HepG2 (cell line): ENCODE data around the gene IRAK2. TPM values are rescaled to one million over a fixed set of nuclear protein-coding genes. Genes with fewer than 3 reads are reported as not detected.
A peak's percentile ranks its signal among the peaks of the same experiment; 100 is the strongest.

Source experiments
- ATAC-seq: fragments of 200-7000 bp; cut with Tn5 transposase; 3 replicates; pipeline ENCODE4 v1.9.1; 2020; ENCODE audit warnings: mild to moderate bottlenecking, moderate library complexity
- BruUV-seq: library from RNA; stranded (reverse); fragments of 400-500 nt; replicated peaks from 2 replicates; lab custom pipeline; 2021; lab: Mats Ljungman, UMichigan
- CTCF ChIA-PET: fragments of 300-600 bp; formaldehyde crosslinking; extraction: SDS; loops from one replicate; lab custom pipeline; 2021; ENCODE audit warnings: low total read pairs, inconsistent platforms, low intra/inter-chr PET ratio; lab: Yijun Ruan, JAX
- POLR2A ChIA-PET: fragments of 350-600 bp; sonication (Branson Sonifier 250); formaldehyde crosslinking; loops from one replicate; lab custom pipeline; 2020; ENCODE audit warnings: antibody characterized with exemption, inconsistent platforms; lab: Yijun Ruan, JAX
- DNase-seq: peaks from one replicate; pipeline ENCODE4 v3.0.0-alpha.2; 2015; ENCODE audit warnings: low spot score
- FAIRE-seq: peaks from 3 replicates; lab custom pipeline; 2011; peaks lifted over from hg19 to GRCh38; lab: Jason Lieb, UNC
- H2AFZ ChIP-seq: one replicate; pipeline ENCODE4 v1.6.1; 2011; ENCODE audit warnings: low read length, inconsistent platforms
- H3K27ac ChIP-seq: fragments of 300-600 bp; 3 replicates; pipeline ENCODE4 v1.8.0; 2011; ENCODE audit warnings: mixed run types, mild to moderate bottlenecking, mixed read lengths, low read length, inconsistent platforms; ENCODE audit not compliant: insufficient read depth; ENCODE audit errors: extremely low read length
- H3K27me3 ChIP-seq, 2 experiments: fragments of 200-600 bp in 1 of 2; 2 replicates in 1 of 2; 3 replicates in 1 of 2; pipeline versions ENCODE4 v1.6.0 to v1.8.0; 2011; ENCODE audit warnings: low read length in 2 of 2, mild to moderate bottlenecking in 2 of 2, moderate library complexity in 2 of 2, inconsistent platforms in 1 of 2; ENCODE audit not compliant: insufficient read depth in 2 of 2, control insufficient read depth in 1 of 2
- H3K36me3 ChIP-seq, 2 experiments: fragments of 200-600 bp in 1 of 2; replicated peaks in 1 of 2; 2 replicates in 1 of 2; 3 replicates in 1 of 2; pipeline versions ENCODE4 v1.5.1 to v1.8.0; 2011; ENCODE audit warnings: low read length in 2 of 2, inconsistent platforms in 1 of 2; ENCODE audit not compliant: insufficient read depth in 2 of 2, control insufficient read depth in 1 of 2
- H3K4me1 ChIP-seq: 2 replicates; pipeline ENCODE4 v1.5.1; 2012; ENCODE audit warnings: low read length, inconsistent platforms; ENCODE audit not compliant: insufficient read depth
- H3K4me2 ChIP-seq: 2 replicates; pipeline ENCODE4 v1.6.0; 2011; ENCODE audit warnings: low read depth, low read length, inconsistent platforms
- H3K4me3 ChIP-seq, 3 experiments: fragments of 200-600 bp in 1 of 3; sonication (generic), shearing (Covaris generic) in 1 of 3; replicated peaks in 1 of 3; 2 replicates each; pipeline ENCODE4 v1.5.1; 2011 to 2016; ENCODE audit warnings: low read length in 3 of 3, inconsistent platforms in 2 of 3, low read depth in 2 of 3, mild to moderate bottlenecking in 2 of 3, control low read depth in 1 of 3, mixed read lengths in 1 of 3; ENCODE audit not compliant: insufficient read depth in 1 of 3
- H3K79me2 ChIP-seq: one replicate; pipeline ENCODE4 v1.6.1; 2011; ENCODE audit warnings: low read length, inconsistent platforms; ENCODE audit not compliant: insufficient read depth
- H3K9ac ChIP-seq: 2 replicates; pipeline ENCODE4 v1.6.0; 2011; ENCODE audit warnings: mild to moderate bottlenecking, low read depth, low read length, inconsistent platforms; ENCODE audit not compliant: insufficient read depth
- H3K9me3 ChIP-seq: 2 replicates; pipeline ENCODE4 v1.5.1; 2012; ENCODE audit warnings: mild to moderate bottlenecking, low read length
- H4K20me1 ChIP-seq: 2 replicates; pipeline ENCODE4 v1.6.0; 2011; ENCODE audit warnings: inconsistent platforms, mild to moderate bottlenecking, low read length, moderate library complexity; ENCODE audit not compliant: insufficient read depth
- CC2D1A ChIP-seq: sonication (generic); formaldehyde crosslinking; IDR thresholded peaks from 2 replicates; pipeline ENCODE4 v1.8.1; 2023; ENCODE audit warnings: mild to moderate bottlenecking, missing genetic modification reagents
- E2F1 ChIP-seq: sonication (generic); formaldehyde crosslinking; IDR thresholded peaks from 2 replicates; pipeline ENCODE4 v1.5.0; 2020; ENCODE audit warnings: missing genetic modification reagents
- MNT ChIP-seq: fragments of 450-650 bp; IDR thresholded peaks from 2 replicates; pipeline ENCODE4 v1.6.1; 2016
- MXD1 ChIP-seq: sonication (generic); formaldehyde crosslinking; IDR thresholded peaks from 2 replicates; pipeline ENCODE4 v1.4.0; 2020; ENCODE audit warnings: mild to moderate bottlenecking, missing genetic modification reagents
- NFE2 ChIP-seq: sonication (generic); formaldehyde crosslinking; IDR thresholded peaks from 2 replicates; pipeline ENCODE4 v1.4.0; 2020; ENCODE audit warnings: missing genetic modification reagents
- NRL ChIP-seq: sonication (generic); formaldehyde crosslinking; IDR thresholded peaks from 2 replicates; pipeline ENCODE4 v1.5.0; 2020; ENCODE audit warnings: missing genetic modification reagents, mild to moderate bottlenecking, moderate library complexity, borderline replicate concordance
- REPIN1 ChIP-seq: sonication (generic); formaldehyde crosslinking; IDR thresholded peaks from 2 replicates; pipeline ENCODE4 v1.8.0; 2022; ENCODE audit warnings: missing genetic modification reagents, low read depth, mild to moderate bottlenecking, borderline replicate concordance
- RFX1 ChIP-seq: fragments of 450-650 bp; IDR thresholded peaks from 2 replicates; pipeline ENCODE4 v1.6.1; 2017
- RFX3 ChIP-seq: IDR thresholded peaks from 2 replicates; pipeline ENCODE4 v1.6.1; 2016; ENCODE audit warnings: missing biosample characterization, missing genetic modification reagents
- SNAPC2 ChIP-seq: sonication (generic); formaldehyde crosslinking; IDR thresholded peaks from 2 replicates; pipeline ENCODE4 v1.8.1; 2022; ENCODE audit warnings: mild to moderate bottlenecking, missing genetic modification reagents
- TCF7L2 ChIP-seq: IDR thresholded peaks from 2 replicates; pipeline ENCODE4 v1.6.1; 2011; ENCODE audit warnings: mild to moderate bottlenecking, low read depth, low read length, moderate library complexity
- TRIM24 ChIP-seq: sonication (generic); formaldehyde crosslinking; IDR thresholded peaks from 2 replicates; pipeline ENCODE4 v1.8.0; 2022; ENCODE audit warnings: mild to moderate bottlenecking, missing genetic modification reagents
- ZIK1 ChIP-seq: sonication (generic); formaldehyde crosslinking; IDR thresholded peaks from 2 replicates; pipeline ENCODE4 v1.5.0; 2020; ENCODE audit warnings: mild to moderate bottlenecking, low read depth, missing genetic modification reagents, borderline replicate concordance
- ZNF12 ChIP-seq: sonication (generic); formaldehyde crosslinking; IDR thresholded peaks from 2 replicates; pipeline ENCODE4 v1.5.0; 2020; ENCODE audit warnings: missing genetic modification reagents
- ZNF232 ChIP-seq: sonication (generic); formaldehyde crosslinking; IDR thresholded peaks from 2 replicates; pipeline ENCODE4 v1.4.0; 2020; ENCODE audit warnings: missing genetic modification reagents, borderline replicate concordance
- ZNF44 ChIP-seq: sonication (generic); formaldehyde crosslinking; IDR thresholded peaks from 2 replicates; pipeline ENCODE4 v1.5.1; 2020; ENCODE audit warnings: mild to moderate bottlenecking, missing genetic modification reagents
- WGBS: methylation state at CpG from one replicate; pipeline ENCODE4 v1.1.6; 2017; ENCODE audit warnings: low lambda C conversion rate; 5-methylcytosine and 5-hydroxymethylcytosine counted together
- in situ Hi-C: cut with HindIII; loops from 2 replicates; pipeline ENCODE4 v1.10.0; 2017; ENCODE audit warnings: low pct_unique_long_range_greater_than_20kb; ENCODE audit not compliant: extremely low pct_ligation_motif_present
- intact Hi-C: fragments of 100-400 bp; cut with micrococcal nuclease; formaldehyde crosslinking; loops from one replicate; pipeline ENCODE4 v1.10.0; 2022; ENCODE audit not compliant: unreplicated experiment
- polyA plus RNA-seq, 8 experiments: library from polyadenylated mRNA; depleted of rRNA in 3 of 8; stranded (reverse) in 7 of 8; unstranded in 1 of 8; fragments of >200 nt; fragmentation: Illumina TruSeq in 4 of 8; extraction: Trizol in 4 of 8; gene quantifications; 2 replicates each; pipeline versions ENCODE4 v1.2.1 to v1.2.3, GENCODE V29; 2011 to 2016; ENCODE audit warnings: low read depth in 4 of 8, missing spikeins in 1 of 8, mixed read lengths in 1 of 8; ENCODE audit not compliant: insufficient read depth in 1 of 8
- total RNA-seq, 5 experiments: library from RNA; depleted of rRNA; stranded (reverse); fragments of >200 nt; fragmentation: Illumina TruSeq; extraction: Trizol; gene quantifications; 2 replicates each; pipeline ENCODE4 v1.2.3, GENCODE V29; 2016; ENCODE audit warnings: low read depth in 1 of 5
- TF ChIP-seq, protein P1 (sequence below): sonication (generic); formaldehyde crosslinking; IDR thresholded peaks from 2 replicates; pipeline ENCODE4 v1.5.0; 2020; ENCODE audit warnings: mild to moderate bottlenecking, missing genetic modification reagents, moderate library complexity

IRAK2 gene
- total and polyA plus RNA-seq, 2 of the 13 experiments (the other 11 are each of a cell fraction or from before 2014, with no cell fraction given), result 13.1 to 23.3 TPM

GRCh38 chr3:10160925-10161324, 3.8 kb upstream of the IRAK2 start:
- no peak for DNase-seq
- CTCF ChIA-PET, result no interaction called here
- H3K9me3 ChIP-seq, result no peaks in the 10 kb centered on the region
- peak overlapping the region; percentile 75 for H3K4me2 ChIP-seq
- in situ Hi-C loops (loop anchor here (10.0 kb wide), 1 partner anchor 64 kb away; no protein-coding TSS in a partner anchor), intact Hi-C loops (loop anchor here (5.0 kb wide), 1 partner anchor 41 kb away; no protein-coding TSS in a partner anchor)
- H3K4me3 ChIP-seq, result no peak overlapping the region
- no TSS peak for BruUV-seq
- 83% methylated on average over 5 of the region's 6 CpGs for WGBS
- H4K20me1 ChIP-seq, result no peaks in the 10 kb centered on the region
- H3K4me1 ChIP-seq, result peaks cover 32% of the 10 kb centered on the region
- no peak overlapping the region for H2AFZ ChIP-seq
- H3K27ac ChIP-seq, result no peak overlapping the region
- no peaks in the 10 kb centered on the region for H3K36me3 ChIP-seq
- H3K9ac ChIP-seq, result no peak overlapping the region
- H3K79me2 ChIP-seq, result peaks cover 4% of the 10 kb centered on the region
- POLR2A ChIA-PET, result interaction anchor here (2.2 kb wide), 1 partner anchor 43 kb away, joined by 8 read pairs; no protein-coding TSS in a partner anchor
- no peak for ATAC-seq
- H3K27me3 ChIP-seq, result no peaks in the 10 kb centered on the region; a peak in 1 of 5 replicates
- FAIRE-seq, result no peak
- TF ChIP-seq RFX1, result peak; percentile 51; the same call in 1 of the 2 replicates
- no peak for TF ChIP-seq ZNF44 (CRISPR knock-in tag)
- TF ChIP-seq ZNF232 (CRISPR knock-in tag), result no peak
- TF ChIP-seq, protein P1, sequence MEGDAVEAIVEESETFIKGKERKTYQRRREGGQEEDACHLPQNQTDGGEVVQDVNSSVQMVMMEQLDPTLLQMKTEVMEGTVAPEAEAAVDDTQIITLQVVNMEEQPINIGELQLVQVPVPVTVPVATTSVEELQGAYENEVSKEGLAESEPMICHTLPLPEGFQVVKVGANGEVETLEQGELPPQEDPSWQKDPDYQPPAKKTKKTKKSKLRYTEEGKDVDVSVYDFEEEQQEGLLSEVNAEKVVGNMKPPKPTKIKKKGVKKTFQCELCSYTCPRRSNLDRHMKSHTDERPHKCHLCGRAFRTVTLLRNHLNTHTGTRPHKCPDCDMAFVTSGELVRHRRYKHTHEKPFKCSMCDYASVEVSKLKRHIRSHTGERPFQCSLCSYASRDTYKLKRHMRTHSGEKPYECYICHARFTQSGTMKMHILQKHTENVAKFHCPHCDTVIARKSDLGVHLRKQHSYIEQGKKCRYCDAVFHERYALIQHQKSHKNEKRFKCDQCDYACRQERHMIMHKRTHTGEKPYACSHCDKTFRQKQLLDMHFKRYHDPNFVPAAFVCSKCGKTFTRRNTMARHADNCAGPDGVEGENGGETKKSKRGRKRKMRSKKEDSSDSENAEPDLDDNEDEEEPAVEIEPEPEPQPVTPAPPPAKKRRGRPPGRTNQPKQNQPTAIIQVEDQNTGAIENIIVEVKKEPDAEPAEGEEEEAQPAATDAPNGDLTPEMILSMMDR (CRISPR knock-in tag), result peak; percentile 28
- peak; percentile 41; the same call in 1 of the 2 replicates for TF ChIP-seq RFX3
- TF ChIP-seq TCF7L2, result no peak
- TF ChIP-seq CC2D1A (CRISPR knock-in tag), result no peak
- no peak for TF ChIP-seq NFE2
- TF ChIP-seq MXD1 (CRISPR knock-in tag), result no peak
- no peak for TF ChIP-seq NRL
- TF ChIP-seq ZIK1 (CRISPR knock-in tag), result no peak
- no peak for TF ChIP-seq MNT
- TF ChIP-seq REPIN1 (CRISPR knock-in tag), result no peak
- TF ChIP-seq ZNF12, result no peak
- TF ChIP-seq SNAPC2 (CRISPR knock-in tag), result no peak
- TF ChIP-seq TRIM24 (CRISPR knock-in tag), result no peak
- TF ChIP-seq E2F1, result no peak
